Measurements from ENCODE around the gene ZNF263.

The ZNF263 gene

GRCh38 chr16:3256146-3256865 lies 27.0 kb upstream of the ZNF263 start, which contains the start of gene MEFV:
MEFV (minus strand) TSS chr16:3256633; CDS start chr16:3256587, 46 bp downstream.
- H3K4me1 ChIP-seq (ENCODE audit: insufficient read depth, poor library complexity, severe bottlenecking) = peaks cover 3% of the 10 kb centered on the region
- no peak for TF ChIP-seq CTCF (IDR thresholded peaks at IDR 0.05; ENCODE audit: poor library complexity, severe bottlenecking)
- DNase-seq (ENCODE audit: low spot score) = no peak
- no peak within 1 kb of the TSS for H3K27ac ChIP-seq (ENCODE audit: poor library complexity, severe bottlenecking)
- no peaks in the 10 kb centered on the region for H3K9me3 ChIP-seq (ENCODE audit: severe bottlenecking)
- peak; percentile 48; the same call in 2 of the 3 replicates for ATAC-seq (ENCODE audit: low read depth)
- H3K4me3 ChIP-seq (ENCODE audit: severe bottlenecking) = no peak within 1 kb of the TSS
- H3K36me3 ChIP-seq (ENCODE audit: low read depth) = no peaks in the 10 kb centered on the region
- no peaks in the 10 kb centered on the region for H3K27me3 ChIP-seq (ENCODE audit: insufficient read depth, poor library complexity, severe bottlenecking)

GRCh38 chr16:3256866-3257465 lies 26.3 kb upstream of the ZNF263 start:
- no peak for DNase-seq (ENCODE audit: low spot score)
- Histone ChIP-seq H3K27ac (ENCODE audit: poor library complexity, severe bottlenecking) (no peak overlapping the region), H3K36me3 (ENCODE audit: low read depth) (no peaks in the 10 kb centered on the region), H3K27me3 (ENCODE audit: insufficient read depth, poor library complexity, severe bottlenecking) (no peaks in the 10 kb centered on the region), H3K4me1 (ENCODE audit: insufficient read depth, poor library complexity, severe bottlenecking) (peaks cover 3% of the 10 kb centered on the region), H3K4me3 (ENCODE audit: severe bottlenecking) (no peak overlapping the region), H3K9me3 (ENCODE audit: severe bottlenecking) (no peaks in the 10 kb centered on the region)
- 0 out of 3 replicates have a peak, but pooled peaks have one; percentile 35 for ATAC-seq (ENCODE audit: low read depth)
- no peak for TF ChIP-seq CTCF (IDR thresholded peaks at IDR 0.05; ENCODE audit: poor library complexity, severe bottlenecking)

GRCh38 chr16:3259836-3260235 lies 23.5 kb upstream of the ZNF263 start:
- Histone ChIP-seq H3K27me3 (ENCODE audit: insufficient read depth, poor library complexity, severe bottlenecking) (no peaks in the 10 kb centered on the region), H3K9me3 (ENCODE audit: severe bottlenecking) (no peaks in the 10 kb centered on the region), H3K27ac (ENCODE audit: poor library complexity, severe bottlenecking) (no peak overlapping the region), H3K4me3 (ENCODE audit: severe bottlenecking) (no peak overlapping the region), H3K4me1 (ENCODE audit: insufficient read depth, poor library complexity, severe bottlenecking) (peaks cover 3% of the 10 kb centered on the region), H3K36me3 (ENCODE audit: low read depth) (no peaks in the 10 kb centered on the region)
- ATAC-seq (ENCODE audit: low read depth) = no peak
- no peak for DNase-seq (ENCODE audit: low spot score)
- TF ChIP-seq CTCF (IDR thresholded peaks at IDR 0.05; ENCODE audit: poor library complexity, severe bottlenecking) = no peak

- Histone ChIP-seq H3K4me1 (ENCODE audit: insufficient read depth, poor library complexity, severe bottlenecking) (no peaks in the 10 kb centered on the region), H3K27ac (ENCODE audit: poor library complexity, severe bottlenecking) (no peak overlapping the region), H3K36me3 (ENCODE audit: low read depth) (no peaks in the 10 kb centered on the region), H3K9me3 (ENCODE audit: severe bottlenecking) (no peaks in the 10 kb centered on the region), H3K4me3 (ENCODE audit: severe bottlenecking) (no peak overlapping the region), H3K27me3 (ENCODE audit: insufficient read depth, poor library complexity, severe bottlenecking) (no peaks in the 10 kb centered on the region)
- TF ChIP-seq CTCF (IDR thresholded peaks at IDR 0.05; ENCODE audit: poor library complexity, severe bottlenecking) = no peak
- ATAC-seq (ENCODE audit: low read depth) (no peak), DNase-seq (ENCODE audit: low spot score) (no peak)
Observed at GRCh38 chr16:3262517-3262916, 20.8 kb upstream of the ZNF263 start.

Data from RWPE2 (cell line).